Suppressor macrophage (primary cell): Measurements from ENCODE around the gene MAP3K6.
"Not testable (repeated sequence)": the region's sequence is repeated elsewhere in the genome, so short reads cannot be mapped to it uniquely, and the experiment has no call there.

Experiments used
- DNase-seq, 4 experiments: peaks; one replicate each; pipeline ENCODE4 v3.0.0-alpha.2; 2020 to 2022
- total RNA-seq, 17 experiments: gene quantifications; one replicate each; lab custom pipeline; 2026; ENCODE audit warnings: mixed read lengths in 6 of 17, inconsistent platforms in 3 of 17; lab: John Stamatoyannopoulos, UW

The MAP3K6 gene, protein sequence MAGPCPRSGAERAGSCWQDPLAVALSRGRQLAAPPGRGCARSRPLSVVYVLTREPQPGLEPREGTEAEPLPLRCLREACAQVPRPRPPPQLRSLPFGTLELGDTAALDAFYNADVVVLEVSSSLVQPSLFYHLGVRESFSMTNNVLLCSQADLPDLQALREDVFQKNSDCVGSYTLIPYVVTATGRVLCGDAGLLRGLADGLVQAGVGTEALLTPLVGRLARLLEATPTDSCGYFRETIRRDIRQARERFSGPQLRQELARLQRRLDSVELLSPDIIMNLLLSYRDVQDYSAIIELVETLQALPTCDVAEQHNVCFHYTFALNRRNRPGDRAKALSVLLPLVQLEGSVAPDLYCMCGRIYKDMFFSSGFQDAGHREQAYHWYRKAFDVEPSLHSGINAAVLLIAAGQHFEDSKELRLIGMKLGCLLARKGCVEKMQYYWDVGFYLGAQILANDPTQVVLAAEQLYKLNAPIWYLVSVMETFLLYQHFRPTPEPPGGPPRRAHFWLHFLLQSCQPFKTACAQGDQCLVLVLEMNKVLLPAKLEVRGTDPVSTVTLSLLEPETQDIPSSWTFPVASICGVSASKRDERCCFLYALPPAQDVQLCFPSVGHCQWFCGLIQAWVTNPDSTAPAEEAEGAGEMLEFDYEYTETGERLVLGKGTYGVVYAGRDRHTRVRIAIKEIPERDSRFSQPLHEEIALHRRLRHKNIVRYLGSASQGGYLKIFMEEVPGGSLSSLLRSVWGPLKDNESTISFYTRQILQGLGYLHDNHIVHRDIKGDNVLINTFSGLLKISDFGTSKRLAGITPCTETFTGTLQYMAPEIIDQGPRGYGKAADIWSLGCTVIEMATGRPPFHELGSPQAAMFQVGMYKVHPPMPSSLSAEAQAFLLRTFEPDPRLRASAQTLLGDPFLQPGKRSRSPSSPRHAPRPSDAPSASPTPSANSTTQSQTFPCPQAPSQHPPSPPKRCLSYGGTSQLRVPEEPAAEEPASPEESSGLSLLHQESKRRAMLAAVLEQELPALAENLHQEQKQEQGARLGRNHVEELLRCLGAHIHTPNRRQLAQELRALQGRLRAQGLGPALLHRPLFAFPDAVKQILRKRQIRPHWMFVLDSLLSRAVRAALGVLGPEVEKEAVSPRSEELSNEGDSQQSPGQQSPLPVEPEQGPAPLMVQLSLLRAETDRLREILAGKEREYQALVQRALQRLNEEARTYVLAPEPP (N-terminal part only)
- 10.0 to 29.7 (median 16.6) reads per million in 17 experiments for total RNA-seq

DNA sequence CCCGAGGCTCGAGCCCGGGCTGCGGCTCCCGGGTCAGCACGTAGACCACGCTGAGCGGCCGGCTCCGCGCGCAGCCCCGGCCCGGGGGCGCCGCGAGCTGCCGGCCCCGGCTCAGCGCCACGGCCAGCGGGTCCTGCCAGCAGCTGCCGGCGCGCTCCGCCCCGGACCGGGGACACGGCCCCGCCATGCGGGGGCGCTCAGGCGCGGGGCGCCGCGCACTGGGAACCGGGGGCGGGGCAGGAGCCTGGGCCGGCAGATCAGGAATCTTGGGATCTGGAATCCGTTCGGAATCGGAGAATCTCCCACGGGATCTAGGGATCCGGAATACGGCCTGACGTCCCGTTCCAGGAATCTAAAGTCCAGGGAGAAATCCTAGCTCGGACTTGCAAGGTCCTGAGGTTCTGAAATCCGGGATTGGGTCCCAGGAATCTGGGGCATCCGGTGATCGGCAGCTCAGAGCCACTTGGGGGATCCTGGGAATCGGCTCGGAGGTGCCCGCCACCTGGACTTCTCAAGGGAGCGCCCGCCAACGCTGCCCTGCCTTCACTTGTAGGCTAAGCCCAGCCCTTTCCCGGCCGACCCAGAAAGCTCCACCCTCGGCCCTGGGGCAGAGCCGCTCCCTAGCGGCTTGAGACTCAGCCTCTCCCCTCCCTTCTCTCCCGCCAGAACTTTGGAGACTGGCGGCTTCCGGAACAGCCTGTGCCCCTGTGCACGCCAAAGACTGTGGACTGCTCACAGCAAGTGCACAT is at the start of gene MAP3K6:
Gene MAP3K6, minus strand, starts transcription at position 551 of the 749 bp plus-strand sequence. Its CDS starts 364 bp downstream, at position 187.
- DNase-seq: peak; percentile 70 to 88 (median 80)

DNA sequence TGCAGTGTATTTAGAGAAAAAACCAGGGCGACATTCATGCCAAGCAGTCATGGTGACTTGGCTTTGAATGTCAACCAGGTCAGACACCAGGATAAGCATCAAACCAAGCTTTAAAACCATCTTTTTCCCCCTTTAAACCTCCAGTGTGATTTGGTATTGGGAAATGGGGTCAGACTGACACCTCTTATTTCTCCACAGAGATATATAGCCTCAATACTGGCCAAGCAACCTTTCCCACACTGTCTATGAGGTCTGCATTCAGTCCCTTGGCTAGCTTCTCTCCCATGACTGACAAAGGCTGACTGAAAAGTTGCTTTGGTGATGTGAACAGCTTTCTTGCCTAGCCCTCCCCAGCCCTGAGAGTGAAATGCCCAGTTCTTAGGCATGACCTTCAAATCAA is 47.3 kb upstream of the MAP3K6 start:
- DNase-seq: no peak

DNA sequence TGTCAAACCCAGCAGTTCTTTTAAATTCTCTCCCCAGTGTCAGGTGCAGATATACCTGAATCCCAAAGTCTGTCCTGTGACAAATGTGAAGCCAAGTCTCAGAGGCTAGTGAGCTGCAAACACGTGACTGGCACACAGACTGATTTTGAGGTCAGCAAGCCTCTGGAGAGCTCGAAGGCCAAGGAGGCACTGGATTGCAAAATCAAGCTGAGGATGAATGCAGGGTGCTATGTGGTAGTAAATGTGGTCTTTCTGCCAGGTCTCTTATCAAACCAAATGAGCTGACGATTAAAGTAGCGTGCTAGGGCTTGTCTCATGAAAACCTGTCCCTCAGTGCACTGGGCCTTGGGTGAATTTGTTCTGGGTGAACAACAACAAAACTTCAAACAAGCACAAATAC is 46.2 kb upstream of the MAP3K6 start:
- peak in 1 of 4 experiments; percentile 21 for DNase-seq

DNA sequence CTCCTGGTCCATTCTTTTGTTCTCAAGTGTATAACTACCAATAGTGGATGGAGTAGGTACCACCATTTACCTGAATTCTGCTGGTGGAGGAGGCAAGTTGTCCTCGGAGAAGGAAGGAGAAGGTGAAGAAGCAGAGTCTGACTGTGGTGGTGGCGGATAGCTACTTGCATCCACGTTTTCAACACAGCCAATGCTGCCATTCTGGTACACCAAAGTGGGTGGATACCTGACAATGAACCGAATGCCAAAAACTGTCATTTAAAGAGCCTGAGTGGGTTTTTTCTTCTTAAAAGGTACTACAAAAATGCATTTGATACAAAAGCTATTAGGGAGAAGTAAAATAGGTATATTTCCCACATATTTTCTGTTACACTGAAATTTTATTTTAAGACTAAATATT is 45.7 kb upstream of the MAP3K6 start:
- no peak for DNase-seq

DNA sequence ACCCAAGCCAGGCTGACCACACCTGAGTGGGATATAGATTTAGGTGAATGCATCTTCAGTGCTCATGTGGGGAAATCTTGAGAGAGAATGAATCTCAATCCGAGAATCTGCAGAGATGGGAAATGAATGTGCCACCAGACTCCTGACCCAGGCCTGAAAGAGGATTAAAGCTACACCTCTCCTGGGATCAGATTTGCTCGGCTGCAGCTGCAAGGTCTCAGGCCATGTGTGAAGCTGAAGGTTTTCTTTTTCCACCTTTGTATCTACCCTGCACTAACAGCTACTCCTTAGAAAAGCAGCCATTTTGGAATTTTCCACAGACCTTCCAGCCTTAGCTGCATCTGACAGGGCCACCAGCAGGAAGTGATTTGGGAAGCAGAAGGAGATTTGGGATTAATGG is 43.9 kb upstream of the MAP3K6 start:
- no peak for DNase-seq

DNA sequence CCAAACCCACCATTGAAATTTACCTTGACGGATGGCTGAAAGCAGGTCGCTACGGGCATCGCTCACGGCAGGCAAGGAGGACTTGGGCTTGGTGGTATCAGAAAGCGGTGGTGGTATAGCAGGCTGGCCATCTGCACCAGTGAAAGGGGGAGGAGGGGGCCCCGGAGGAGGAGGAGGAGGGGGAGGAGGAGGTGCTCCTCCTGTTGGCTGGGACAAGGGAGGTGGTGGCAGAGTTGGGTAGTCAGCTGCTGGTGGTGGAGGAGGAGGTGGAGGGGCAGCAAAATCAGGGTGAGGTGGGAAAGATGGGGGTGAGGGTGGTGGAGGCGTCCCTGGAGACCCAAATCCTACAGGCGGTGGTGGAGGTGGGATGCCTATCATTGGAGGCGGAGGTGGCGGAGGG is 42.9 kb upstream of the MAP3K6 start:
- DNase-seq: no peak

DNA sequence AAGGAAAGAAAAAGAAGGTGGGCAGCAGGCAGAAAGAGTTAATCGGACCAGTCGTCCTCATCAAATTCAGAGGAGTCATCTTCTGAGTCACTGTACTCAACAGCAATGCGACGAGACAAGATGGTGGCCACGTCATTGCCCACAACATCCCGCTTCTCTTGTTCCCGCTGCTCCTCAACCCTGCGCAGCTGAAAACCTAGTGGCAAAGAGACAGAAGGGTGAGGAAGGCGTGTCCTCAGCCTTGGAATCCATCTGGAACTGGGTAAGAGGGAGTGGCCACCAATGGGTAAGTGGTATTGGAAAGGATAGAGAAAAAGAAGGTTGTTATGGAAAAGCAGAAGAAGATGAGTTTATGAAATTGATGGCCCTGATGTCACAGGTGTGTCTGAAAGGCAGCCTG is 41.4 kb upstream of the MAP3K6 start:
- no peak for DNase-seq

DNA sequence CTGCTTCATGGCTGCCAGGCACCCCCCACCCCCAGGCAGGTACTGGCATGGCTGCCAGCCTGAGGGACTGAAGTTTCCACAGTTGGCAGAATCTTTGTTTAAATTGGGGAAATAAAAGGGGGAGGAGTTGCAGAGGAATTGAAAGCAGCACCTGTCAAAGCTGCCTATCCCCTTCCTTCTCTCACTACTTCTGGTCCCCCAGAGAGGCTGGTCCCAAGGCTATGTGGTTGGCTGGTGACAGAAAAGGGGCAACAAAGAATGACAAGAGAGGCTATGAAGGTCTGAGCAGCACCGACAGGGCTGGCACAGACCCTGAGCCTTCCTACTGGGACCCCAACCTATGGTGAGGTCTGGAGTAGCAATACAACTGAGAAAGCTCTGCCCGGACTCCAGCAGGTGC is 40.0 kb upstream of the MAP3K6 start:
- not testable (repeated sequence) for DNase-seq

DNA sequence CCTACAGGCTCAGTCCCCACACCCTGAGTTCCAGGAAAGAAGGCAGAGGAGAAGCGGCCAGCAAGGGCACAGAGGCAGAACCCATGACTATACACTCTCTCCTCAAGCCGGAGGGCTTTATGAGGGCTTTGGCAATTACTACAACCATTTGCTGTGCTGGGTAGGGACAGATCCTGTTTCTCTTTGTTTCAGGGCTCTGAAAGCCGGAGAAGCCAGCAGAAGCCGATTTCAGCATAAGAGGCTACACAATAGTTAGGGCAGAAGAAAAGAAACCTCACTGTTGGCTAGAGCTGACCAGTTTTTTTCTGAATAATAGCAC is 39.6 kb upstream of the MAP3K6 start:
- no peak for DNase-seq

DNA sequence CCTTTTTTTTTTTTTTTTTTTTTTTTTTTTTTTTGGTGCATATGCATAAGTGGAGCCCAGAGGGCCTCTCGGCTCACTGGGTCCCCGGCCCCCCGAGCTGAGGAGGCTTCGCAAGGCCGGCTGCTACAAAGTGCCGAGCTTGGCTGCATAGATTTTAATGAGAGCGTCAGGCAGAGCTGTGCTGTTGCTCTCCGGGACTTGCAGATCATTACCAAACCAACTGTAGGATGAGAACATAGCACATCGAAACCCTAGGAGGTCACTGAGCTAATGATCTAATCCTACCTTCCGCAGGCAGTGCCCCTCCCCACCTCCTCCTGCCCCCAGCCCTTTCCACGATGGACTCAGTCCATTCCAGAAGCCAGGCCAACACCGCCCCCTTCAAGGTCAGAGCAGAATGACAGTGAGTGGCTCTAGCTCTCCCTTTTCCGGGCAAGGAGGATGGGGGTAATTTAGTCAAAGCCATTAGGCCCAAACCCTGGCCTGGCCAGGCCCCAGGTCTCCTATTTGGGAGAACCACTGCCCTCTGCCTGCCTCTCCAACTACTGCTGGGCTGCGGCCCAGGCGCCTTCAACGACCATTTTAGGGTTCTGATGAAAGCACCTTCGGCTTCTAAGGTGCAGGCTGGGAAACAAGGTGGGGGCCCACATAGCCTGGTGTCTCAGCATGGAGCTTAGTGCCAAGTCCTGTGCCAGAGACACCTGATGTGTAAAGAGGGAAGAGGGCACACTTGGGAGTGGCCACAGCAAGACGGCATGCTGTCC is 39.0 kb upstream of the MAP3K6 start:
- not testable (repeated sequence) for DNase-seq

DNA sequence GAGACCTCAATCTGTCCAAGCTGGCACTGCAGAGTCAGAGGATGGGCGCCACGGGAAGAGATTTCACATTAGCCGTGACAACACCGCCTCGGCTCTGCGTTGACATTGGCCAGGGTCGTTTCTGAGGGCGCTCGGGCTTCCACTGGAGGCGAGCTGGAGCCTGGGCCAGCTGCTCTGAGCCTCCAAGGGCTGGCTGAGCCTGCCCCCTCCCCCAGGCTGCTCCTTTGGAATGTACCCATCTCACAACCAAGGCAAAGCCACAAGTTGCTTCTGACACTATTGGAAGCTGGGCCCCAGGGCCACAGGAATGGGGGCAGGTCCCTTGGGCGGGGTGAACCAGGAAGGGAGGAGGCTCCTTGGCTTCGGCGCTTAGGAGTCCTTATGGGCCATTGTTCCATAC is 38.3 kb upstream of the MAP3K6 start:
- DNase-seq: no peak

DNA sequence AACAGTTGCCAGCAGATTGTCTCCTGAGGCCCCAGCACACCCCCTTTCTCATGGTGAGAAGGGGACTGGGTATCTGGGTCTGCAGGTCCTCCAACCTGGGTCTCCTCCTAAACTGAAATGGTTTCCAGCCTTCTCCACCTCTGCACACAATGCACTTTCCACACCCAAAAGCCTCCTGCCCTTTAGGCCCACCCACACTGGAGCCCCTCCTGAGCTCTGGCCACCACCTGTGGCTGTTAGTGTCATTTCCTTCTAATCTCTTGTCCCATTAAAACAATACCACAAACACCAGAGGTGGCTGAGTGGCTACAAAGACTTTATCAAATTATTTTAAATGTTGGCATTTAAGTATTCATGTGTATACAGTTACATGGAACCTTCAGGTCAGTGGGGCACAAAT is 37.2 kb upstream of the MAP3K6 start:
- no peak for DNase-seq

DNA sequence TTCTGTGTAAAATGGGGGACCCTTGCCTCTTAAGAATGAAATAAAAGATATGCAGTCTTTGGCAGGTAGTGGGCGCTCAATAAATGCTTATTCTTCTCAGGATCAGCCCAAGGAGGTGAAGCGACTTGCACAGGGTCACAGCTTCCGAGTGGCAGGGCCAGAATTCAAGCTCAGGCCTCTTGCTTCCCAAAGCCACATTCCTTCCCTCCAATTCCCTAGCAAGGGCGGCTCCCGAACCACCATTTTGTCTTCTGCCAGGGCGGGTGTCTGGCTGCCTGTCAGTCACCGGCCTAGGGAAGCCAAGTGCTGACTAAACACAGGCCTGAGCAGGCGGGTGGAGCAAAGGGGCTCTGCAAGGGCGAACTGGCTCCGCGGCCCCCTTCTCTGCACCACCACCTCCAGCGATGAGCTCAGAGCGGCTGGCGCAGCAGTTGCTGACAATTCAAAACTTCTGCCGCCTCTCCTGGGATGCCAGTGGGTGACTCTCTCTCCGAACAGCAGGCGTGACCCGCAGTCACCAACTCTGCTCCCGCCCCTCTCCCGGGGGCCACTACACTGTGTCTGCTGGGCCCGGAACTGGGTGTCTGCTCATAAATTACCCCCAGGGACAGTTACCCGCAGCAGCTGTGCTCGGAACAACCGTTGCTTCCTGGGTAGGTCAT is 36.4 kb upstream of the MAP3K6 start:
- DNase-seq: peak; percentile 83 to 91 (median 86)

DNA sequence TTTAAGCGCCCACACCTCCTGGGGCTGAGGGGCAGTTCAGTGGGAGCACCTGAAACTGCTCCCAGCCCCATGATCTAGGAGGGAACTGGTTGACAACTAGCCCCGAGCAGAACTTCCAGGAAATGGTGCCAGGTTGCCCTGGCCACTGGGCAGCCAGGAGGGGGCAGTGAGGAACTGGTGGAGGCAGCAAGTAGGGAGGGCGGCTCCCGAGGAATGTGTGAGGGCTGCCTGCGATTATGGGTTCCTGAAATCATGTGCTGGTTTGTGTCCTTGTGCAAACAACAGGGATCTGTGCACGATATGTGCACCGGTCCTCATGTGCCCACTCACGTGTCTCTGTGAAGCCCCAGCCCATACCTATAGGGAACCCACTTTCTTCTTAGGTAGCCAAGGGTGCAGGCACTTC is 35.6 kb upstream of the MAP3K6 start:
- peak; percentile 82 to 90 (median 89) for DNase-seq

DNA sequence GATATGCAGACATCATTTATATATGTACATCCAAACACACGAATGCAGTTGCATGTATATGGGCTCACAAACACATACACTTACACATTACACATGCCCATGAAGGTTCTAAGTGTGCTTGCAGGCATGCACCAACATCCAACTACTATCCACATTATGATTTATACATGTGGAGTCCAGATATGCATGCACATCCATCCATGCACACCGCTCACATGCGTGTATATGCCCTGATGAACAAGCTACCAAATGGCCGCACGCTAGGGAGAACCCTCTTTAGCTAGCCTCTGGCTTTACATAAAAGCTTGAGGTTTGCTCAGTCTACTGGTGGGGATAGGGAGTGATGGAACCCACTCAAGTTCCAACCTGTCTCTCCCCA is 34.2 kb upstream of the MAP3K6 start:
- DNase-seq: peak in 1 of 4 experiments; percentile 15

DNA sequence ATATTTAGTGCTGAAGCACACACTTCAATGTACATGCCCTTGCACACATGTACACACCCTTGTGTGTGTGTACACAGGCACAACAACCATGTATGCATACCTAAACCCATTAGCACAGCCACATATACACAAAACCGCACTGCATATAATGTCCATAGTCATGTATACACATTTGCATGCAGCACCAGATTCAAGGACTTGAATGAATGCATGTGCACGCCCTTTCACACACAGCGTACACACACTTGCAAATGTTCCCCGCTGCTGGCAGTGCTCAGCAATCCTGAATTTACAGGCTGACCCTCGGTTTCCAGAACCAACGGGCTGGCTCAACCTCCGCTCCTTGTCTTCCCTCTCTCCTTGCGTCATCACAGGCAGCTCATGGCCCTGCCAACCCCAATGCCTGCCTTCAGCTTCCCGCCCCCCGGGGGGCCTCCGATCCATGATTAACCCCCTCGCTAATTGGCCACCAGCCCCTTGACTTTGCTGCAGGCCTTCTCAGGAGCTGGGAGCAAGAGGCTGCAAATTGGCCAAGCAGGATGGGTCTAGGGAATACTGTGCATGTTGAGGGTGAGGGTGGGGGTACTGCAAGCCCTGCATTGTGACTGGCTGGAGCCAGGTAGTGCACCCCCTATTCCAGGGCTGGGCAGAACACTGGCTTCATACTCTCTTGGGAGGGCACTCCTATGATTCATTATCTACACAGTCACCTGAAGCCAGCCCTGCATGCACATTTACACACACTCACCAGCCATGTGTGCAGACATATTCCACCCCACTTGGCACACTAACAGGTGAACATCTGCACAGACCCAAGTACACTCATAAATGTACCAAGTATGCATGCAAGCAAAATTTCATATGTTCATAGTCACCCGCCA is 33.6 kb upstream of the MAP3K6 start:
- peak in 1 of 4 experiments; percentile 19 for DNase-seq

DNA sequence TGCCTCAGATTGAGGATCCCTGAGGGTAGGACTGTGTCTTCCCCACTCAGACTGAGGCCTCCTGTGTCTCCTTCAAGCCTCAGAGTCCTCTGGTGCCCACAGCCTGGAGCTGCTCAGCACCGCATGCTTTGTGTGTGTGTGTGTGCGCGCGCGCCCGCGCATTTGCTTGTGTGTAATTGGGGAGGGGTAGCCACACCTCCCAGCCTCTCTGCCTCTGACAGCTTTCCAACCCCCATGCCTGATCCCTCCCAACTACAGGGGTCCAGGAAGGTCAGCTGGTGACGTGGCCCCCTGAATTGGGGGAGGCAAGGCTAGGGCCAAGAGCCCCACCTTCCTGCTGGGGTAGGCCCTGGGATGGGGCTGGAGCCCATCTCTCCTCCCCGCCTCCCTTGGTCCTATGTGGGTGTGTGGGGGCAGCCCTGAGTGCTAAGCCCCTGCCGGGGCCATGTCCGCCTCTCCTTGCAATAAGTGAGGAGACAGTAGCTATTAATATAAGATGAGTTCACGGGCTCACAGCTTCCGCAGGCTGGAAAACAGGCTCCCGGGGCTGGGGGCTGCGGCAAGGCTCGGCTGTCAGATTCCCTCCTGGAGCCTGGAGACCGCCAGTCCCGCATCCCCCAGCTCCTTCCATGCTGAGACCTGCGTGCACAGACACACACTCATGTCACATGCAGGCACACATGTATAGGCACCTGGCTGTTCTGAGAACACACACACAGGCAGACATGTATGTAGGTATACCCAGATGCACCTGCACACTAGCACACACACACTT is 32.7 kb upstream of the MAP3K6 start:
- DNase-seq: peak in 1 of 4 experiments; percentile 18

DNA sequence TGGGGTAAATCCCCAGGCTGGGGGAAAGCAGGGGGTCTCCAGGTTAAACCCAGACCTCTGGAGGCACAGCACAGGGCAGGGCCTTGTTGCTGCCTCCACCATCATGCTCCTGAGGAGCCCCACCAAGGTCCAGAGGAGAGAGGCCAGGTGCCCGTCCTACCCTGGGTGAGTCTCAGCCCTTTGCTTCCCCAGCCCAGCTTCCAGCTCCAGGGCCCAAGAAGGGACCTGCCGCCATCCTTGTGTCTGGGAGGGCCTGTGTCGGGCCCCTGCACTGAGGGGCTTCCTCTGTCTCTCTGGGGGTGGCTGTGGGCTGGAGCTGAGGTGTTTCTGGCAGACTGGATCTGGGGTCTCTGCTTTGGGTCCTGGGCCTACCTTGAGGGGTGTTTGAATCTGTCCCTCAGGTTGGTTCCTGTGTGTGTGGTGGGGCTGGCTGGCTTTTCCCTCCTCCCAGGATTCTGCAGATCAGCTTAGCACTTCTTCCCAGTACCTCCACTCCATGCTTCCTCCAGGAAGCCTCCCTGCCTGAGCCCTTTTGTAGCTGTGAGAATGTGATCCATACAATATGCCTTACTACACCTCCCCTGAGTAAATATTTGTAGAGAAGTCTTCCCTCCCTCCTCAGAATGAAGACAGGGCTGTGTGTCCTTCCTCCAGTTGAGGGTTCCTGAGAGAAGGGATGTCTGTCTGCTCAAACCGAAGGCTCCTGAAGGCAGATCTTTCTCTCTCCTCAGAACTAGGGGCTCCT is 31.8 kb upstream of the MAP3K6 start:
- peak in 1 of 4 experiments; percentile 14 for DNase-seq
